ENCODE data around the gene FAM151B.

FAM151B gene

DNA sequence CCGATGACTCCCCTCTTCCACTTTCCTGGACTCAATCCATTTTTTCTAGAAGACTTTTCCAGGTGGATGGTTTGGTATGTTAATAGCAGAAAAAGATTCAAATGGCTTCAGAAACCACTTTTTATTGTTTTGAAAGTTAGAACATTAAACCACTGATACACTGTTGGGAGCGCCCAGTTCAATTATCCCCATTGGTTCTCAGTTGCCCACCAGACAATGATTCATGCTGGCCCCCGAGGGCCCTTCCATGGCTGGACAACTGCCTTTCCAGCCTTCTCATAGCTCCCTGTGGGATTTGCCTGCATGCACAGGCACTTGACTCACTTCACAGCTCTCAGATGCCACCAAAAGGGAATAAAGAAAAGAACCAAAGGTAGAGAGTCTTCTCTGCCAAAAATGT, 103.5 kb downstream of the FAM151B start:
- DNase-seq = no peak

DNA sequence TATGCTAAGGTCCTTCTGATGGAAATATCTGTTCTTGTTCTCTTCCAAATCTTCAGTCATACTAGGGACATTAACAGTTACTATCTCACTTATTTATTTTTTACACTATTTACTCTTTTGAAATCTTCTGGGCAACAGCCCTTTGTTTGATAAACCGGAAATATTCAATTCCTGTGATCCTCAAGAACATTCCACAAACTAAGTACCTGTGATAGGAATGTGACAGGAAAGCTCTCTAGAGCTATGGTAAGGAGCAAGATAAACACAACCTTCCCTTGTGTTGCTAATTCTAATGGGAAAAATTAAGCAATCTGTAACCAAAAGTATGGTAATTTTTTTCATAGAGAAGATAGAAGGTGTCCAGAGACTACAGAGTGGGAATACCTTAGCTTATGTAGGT, 104.2 kb downstream of the FAM151B start:
- no peak for DNase-seq
